Measurements from ENCODE around the gene RDH16.
"Not testable (repeated sequence)": the region's sequence is repeated elsewhere in the genome, so short reads cannot be mapped to it uniquely, and the experiment has no call there.

RDH16 gene

DNA sequence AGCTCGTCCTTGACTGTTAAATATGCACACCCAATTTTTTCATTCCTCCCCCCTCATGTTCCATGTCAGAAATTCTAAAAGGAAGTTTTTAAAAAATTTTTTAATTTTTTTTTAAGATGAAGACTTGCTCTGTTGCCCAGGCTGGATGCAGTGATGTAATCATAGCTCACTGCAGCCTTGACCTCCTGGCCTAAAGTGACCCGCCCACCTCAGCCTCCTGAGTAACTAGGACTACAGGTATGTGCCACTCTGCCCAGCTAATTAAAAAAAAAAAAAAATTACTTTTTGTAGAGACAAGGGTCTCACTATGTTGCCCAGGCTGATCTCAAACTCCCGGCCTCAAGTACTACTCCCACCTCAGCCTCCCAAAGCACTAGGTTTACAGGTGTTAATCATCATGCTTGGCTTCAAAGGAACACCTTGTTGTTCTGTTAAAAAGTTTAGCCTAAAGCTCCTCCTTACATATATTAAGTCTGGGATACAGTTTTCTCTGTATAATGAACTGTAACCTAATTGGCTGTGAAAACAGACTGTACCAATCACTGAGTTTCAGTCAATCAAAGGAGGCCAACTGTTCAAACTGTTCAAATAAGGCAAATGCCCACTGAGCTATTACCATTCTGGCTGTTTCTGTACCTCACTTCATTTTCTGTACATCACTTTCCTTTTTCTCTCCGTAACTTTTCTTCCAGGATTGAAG, 41.0 kb downstream of the RDH16 start:
- DNase-seq = no peak

DNA sequence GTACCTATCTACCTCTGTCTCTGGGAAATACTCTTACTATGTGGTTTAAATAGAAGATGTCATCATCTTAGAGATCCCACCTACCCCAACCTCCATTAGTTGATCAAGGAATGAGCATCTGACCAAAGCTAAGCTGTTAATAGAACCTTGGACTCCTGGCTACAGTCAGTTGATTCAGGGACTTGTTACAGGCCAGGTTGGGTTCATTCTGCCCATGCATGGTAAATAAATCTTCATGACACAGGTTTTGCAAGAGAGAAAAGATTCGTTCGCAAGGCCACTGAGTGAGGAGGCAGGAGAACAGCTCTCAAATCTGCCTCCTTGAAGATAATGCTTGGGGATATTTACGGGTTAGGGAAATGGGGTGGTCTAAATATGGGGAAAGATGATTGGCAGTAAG, 42.7 kb downstream of the RDH16 start:
- no peak for DNase-seq

DNA sequence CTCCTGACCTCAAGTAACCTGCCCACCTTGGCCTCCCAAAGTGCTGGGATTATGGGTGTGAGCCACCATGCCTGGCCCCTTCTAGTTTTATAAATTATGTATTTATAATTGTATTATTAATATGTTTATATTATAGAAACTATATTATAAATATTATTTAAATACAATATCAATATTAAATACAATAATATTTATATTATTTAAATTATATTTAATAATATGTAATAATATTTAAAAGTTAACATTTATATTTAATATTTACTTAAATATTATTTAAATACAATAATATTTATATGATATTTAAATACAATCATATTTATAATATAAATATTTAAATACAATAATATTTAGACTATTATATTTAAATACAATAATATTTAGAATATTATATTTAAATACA, 43.2 kb downstream of the RDH16 start:
- no peak for DNase-seq

DNA sequence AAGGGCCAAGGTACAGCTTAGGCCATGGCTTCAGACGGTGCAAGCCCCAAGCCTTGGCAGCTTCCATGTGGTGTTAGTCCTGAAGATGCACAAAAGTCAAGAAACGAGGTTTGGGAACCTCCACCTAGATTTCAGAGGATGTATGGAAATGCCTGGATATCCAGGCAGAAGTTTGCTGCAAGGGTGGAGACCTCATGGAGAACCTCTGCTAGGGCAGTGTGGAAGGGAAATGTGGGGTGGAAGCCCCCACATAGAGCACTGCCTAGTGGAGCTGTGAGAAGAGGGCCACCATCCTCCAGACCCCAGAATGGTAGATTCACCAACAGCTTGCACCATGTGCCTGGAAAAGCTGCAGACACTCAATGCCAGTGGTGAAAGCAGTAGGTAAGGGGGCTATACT, 48.0 kb downstream of the RDH16 start:
- not testable (repeated sequence) for DNase-seq

DNA sequence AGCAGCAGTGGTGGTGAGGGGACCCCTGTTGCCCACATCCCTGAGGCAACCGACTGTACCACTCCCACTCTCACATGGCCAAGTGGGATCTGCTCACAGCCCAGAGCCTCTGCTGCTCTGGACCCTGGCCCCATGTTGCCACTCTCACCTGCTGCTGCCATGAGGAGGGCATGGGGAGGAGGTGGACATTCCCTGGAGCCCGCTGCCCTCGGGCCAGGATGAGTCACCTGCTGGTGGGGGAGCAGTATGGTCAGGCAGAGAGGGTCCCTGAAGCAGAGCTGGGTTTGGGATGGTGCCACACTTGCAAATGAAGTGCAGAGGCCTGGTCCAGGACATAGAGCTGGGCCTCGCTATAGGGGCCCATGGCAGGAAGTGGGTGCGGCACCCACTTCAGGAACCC, 49.3 kb downstream of the RDH16 start:
- no peak for DNase-seq

DNA sequence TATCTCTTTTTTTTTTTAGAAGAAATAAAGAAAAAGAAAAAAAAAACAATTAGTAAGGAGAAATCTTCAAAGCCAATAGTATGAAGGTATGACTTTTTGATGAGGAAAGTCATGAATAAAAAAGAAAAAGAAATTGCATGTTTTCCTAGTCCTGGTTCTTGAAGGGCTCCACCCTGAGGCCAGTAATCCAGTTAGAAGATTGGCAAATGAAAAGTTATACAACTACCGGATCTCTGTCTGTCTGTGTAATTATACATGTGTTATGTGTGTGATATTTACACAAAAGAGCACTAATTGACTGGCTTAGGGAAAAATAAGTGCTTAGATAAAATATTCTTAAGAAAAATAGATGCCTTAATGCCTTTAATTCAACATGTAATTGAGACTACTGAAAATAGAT, 51.6 kb downstream of the RDH16 start:
- no peak for DNase-seq

DNA sequence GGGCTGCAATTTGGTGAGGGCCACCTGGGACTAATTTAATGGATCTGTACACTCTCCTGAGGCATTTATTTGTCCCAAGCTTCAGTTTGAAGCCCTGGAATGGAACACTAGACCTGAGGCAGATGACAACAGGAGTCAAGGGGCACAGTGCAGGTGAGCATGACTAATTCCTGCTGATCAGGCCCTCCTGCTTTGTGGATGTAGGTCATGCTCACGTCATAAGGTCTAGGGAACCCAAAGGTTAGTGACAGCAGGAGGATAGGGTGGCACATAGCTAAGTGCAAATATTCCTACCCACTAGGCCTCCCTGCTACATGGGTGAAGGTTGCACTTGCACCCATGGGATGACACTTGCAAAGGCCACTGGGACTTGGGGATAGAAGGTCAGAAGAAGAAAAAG, 54.0 kb downstream of the RDH16 start:
- DNase-seq = no peak

All from NCI-H1105 (cell line).